ENCODE results near the gene ATF5. TPM values are rescaled to one million over a fixed set of nuclear protein-coding genes. Genes with fewer than 3 reads are reported as not detected.
"Not testable (repeated sequence)": the region's sequence is repeated elsewhere in the genome, so short reads cannot be mapped to it uniquely, and the experiment has no call there.

ATF5 gene
- total RNA-seq, 1 experiment from 2014 or later, result 19.2 TPM

DNA sequence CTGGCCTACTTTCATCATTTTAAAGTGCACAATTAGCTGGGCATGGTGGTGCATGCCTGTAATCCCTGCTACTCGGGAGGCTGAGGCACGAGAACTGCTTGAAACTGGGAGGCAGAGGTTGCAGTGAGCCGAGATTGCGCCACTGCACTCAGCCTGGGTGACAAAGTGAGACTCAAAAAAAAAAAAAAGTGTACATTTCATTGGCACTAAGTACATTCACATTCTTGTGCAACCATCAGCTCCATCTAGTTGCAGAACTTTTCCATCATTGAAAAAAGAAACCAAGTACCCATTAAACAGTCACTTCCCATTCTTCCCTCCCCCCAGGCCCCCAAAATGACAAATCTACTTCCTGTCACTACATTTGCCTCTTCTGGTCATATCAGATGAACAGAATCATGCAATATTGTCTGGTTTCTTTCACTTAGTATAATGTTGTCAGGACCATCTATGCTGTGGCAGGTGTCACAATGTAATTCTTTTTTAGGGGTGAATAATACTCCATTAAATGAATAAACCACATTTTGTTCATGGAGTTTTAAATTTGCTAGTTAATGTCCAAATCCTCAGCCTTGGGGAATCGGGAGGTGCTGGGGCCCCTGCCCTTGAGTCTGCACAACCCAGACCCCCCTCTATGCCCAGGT, 39.4 kb downstream of the ATF5 start:
- no peak for TF ChIP-seq EZH2 (IDR thresholded peaks at IDR 0.05; ENCODE audit: low read depth)
- TF ChIP-seq, protein P1, sequence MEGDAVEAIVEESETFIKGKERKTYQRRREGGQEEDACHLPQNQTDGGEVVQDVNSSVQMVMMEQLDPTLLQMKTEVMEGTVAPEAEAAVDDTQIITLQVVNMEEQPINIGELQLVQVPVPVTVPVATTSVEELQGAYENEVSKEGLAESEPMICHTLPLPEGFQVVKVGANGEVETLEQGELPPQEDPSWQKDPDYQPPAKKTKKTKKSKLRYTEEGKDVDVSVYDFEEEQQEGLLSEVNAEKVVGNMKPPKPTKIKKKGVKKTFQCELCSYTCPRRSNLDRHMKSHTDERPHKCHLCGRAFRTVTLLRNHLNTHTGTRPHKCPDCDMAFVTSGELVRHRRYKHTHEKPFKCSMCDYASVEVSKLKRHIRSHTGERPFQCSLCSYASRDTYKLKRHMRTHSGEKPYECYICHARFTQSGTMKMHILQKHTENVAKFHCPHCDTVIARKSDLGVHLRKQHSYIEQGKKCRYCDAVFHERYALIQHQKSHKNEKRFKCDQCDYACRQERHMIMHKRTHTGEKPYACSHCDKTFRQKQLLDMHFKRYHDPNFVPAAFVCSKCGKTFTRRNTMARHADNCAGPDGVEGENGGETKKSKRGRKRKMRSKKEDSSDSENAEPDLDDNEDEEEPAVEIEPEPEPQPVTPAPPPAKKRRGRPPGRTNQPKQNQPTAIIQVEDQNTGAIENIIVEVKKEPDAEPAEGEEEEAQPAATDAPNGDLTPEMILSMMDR (conservative IDR thresholded peaks at IDR 0.05), result no peak
- H3F3A ChIP-seq (ENCODE audit: insufficient read depth, low read depth), result no peaks in the 10 kb centered on the region
- DNase-seq, result peak in 1 of 2 experiments; percentile 46
- H3K27me3 ChIP-seq (ENCODE audit: insufficient read depth, low read depth), result peaks cover 39% of the 10 kb centered on the region
- POLR2A ChIA-PET (ENCODE audit: unreplicated experiment), result no interaction called here
- no peaks in the 10 kb centered on the region for H4K20me1 ChIP-seq (ENCODE audit: insufficient read depth)
- H3K27ac ChIP-seq, result no peak overlapping the region
- H3K9me3 ChIP-seq (ENCODE audit: insufficient read depth, low read depth), result no peaks in the 10 kb centered on the region
- intact Hi-C loops (cut with micrococcal nuclease; ENCODE audit: unreplicated experiment), result no loop called here
- CTCF ChIA-PET, result no interaction called here
- no TSS peak for BruUV-seq (replicated peaks)
- H3K9me2 ChIP-seq (ENCODE audit: insufficient read depth), result no peaks in the 10 kb centered on the region
- no peaks in the 10 kb centered on the region for H3K79me2 ChIP-seq (ENCODE audit: low read depth)
- H3K4me1 ChIP-seq (replicated peaks; ENCODE audit: insufficient read depth), result no peaks in the 10 kb centered on the region
- no peak overlapping the region for H3K4me2 ChIP-seq
- H3K4me3 ChIP-seq, result no peak overlapping the region
- H3K36me3 ChIP-seq (ENCODE audit: low read depth), result no peaks in the 10 kb centered on the region
- no peak overlapping the region for H2AFZ ChIP-seq

DNA sequence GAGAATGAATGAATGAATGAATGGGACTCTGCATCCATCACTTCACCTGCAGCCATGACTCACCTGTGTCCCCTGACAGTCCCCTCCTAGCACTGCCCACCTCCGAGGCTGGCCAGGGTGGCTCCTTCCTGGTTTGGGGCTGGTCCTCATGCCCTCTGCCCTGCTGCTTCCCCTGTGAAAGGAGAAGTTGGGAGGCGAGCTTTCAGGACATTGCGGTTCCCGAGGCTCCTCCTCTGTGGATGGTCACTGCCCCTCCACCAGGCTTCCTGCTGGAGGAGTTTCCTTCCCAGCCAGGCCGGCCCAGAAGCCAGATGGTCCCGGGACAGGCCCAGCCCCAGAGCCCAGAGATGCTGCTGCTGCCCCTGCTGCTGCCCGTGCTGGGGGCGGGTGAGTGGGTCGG, 40.4 kb downstream of the ATF5 start:
- H3K79me2 ChIP-seq (ENCODE audit: low read depth); H3K4me3 ChIP-seq; H3K4me2 ChIP-seq; H3K4me1 ChIP-seq (replicated peaks; ENCODE audit: insufficient read depth); H3F3A ChIP-seq (ENCODE audit: insufficient read depth, low read depth); DNase-seq; POLR2A ChIA-PET (ENCODE audit: unreplicated experiment); H2AFZ ChIP-seq; H3K9me3 ChIP-seq (ENCODE audit: insufficient read depth, low read depth); BruUV-seq (replicated peaks); CTCF ChIA-PET; H3K36me3 ChIP-seq (ENCODE audit: low read depth); H4K20me1 ChIP-seq (ENCODE audit: insufficient read depth); H3K27ac ChIP-seq; intact Hi-C loops (cut with micrococcal nuclease; ENCODE audit: unreplicated experiment); H3K9me2 ChIP-seq (ENCODE audit: insufficient read depth): not testable (repeated sequence)
- H3K27me3 ChIP-seq (ENCODE audit: insufficient read depth, low read depth), result peaks cover 37% of the 10 kb centered on the region

DNA sequence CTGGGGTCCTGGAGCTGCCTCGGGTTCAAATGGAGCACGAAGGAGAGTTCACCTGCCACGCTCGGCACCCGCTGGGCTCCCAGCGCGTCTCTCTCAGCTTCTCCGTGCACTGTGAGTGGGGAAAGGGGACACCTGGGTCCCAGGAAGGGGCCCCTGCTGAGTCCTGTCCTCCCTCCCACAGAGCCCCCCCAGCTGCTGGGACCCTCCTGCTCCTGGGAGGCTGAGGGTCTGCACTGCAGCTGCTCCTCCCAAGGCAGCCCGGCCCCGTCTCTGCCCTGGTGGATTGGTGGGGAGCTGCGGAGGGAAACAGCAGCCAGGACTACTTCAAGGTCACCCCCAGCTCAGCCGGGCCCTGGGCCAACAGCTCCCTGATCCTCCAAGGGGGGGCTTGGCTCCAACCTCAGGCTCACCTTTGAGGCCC, 43.0 kb downstream of the ATF5 start:
- no peak for DNase-seq
- ChIA-PET POLR2A (ENCODE audit: unreplicated experiment) (no interaction called here), CTCF (no interaction called here)
- H2AFZ ChIP-seq, result no peak overlapping the region
- no peaks in the 10 kb centered on the region for H3K9me2 ChIP-seq (ENCODE audit: insufficient read depth)
- peaks cover 34% of the 10 kb centered on the region for H3K27me3 ChIP-seq (ENCODE audit: insufficient read depth, low read depth)
- H3K36me3 ChIP-seq (ENCODE audit: low read depth), result no peaks in the 10 kb centered on the region
- TF ChIP-seq, protein P1 (conservative IDR thresholded peaks at IDR 0.05), result no peak
- no peak for TF ChIP-seq EZH2 (IDR thresholded peaks at IDR 0.05; ENCODE audit: low read depth)
- H3K4me1 ChIP-seq (replicated peaks; ENCODE audit: insufficient read depth), result no peaks in the 10 kb centered on the region
- no peak overlapping the region for H3K4me2 ChIP-seq
- no peaks in the 10 kb centered on the region for H3K9me3 ChIP-seq (ENCODE audit: insufficient read depth, low read depth)
- no peak overlapping the region for H3K27ac ChIP-seq
- no peaks in the 10 kb centered on the region for H3F3A ChIP-seq (ENCODE audit: insufficient read depth, low read depth)
- H4K20me1 ChIP-seq (ENCODE audit: insufficient read depth), result no peaks in the 10 kb centered on the region; the same call in 1 of the 2 replicates
- H3K4me3 ChIP-seq, result no peak overlapping the region
- BruUV-seq (replicated peaks), result no TSS peak
- no peaks in the 10 kb centered on the region for H3K79me2 ChIP-seq (ENCODE audit: low read depth)
- intact Hi-C loops (cut with micrococcal nuclease; ENCODE audit: unreplicated experiment), result no loop called here

DNA sequence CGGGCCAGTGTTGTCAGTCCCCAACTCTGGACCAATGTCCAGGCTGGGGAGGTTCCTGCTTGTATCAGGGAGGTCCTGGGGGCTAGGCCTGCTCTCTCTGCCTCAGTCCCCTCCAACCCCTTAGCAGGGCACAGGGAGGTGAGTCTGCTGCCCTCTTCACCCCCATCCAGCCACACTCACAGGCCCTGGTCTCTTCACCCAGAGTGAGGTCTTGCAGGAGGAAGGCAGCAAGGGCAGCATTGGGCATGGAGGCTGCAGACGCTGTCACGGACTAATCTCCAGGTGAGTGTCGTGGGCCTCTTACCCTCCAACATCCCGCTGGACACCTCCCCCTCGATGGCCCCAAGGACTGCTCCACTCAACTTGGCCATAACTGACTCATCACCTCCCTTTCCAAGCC, 43.8 kb downstream of the ATF5 start:
- no peak overlapping the region for H3K27ac ChIP-seq
- H3K4me1 ChIP-seq (replicated peaks; ENCODE audit: insufficient read depth), result no peaks in the 10 kb centered on the region
- POLR2A ChIA-PET (ENCODE audit: unreplicated experiment), result no interaction called here
- H3K9me2 ChIP-seq (ENCODE audit: insufficient read depth), result no peaks in the 10 kb centered on the region
- CTCF ChIA-PET, result no interaction called here
- no peaks in the 10 kb centered on the region for H3F3A ChIP-seq (ENCODE audit: insufficient read depth, low read depth)
- no peak overlapping the region for H3K4me3 ChIP-seq
- H3K27me3 ChIP-seq (ENCODE audit: insufficient read depth, low read depth), result peaks cover 34% of the 10 kb centered on the region
- no peak for DNase-seq
- no peaks in the 10 kb centered on the region for H3K79me2 ChIP-seq (ENCODE audit: low read depth)
- H4K20me1 ChIP-seq (ENCODE audit: insufficient read depth), result no peaks in the 10 kb centered on the region; the same call in 1 of the 2 replicates
- no TSS peak for BruUV-seq (replicated peaks)
- TF ChIP-seq, protein P1 (conservative IDR thresholded peaks at IDR 0.05), result no peak
- no peak for TF ChIP-seq EZH2 (IDR thresholded peaks at IDR 0.05; ENCODE audit: low read depth)
- H2AFZ ChIP-seq, result no peak overlapping the region
- H3K9me3 ChIP-seq (ENCODE audit: insufficient read depth, low read depth), result no peaks in the 10 kb centered on the region
- H3K36me3 ChIP-seq (ENCODE audit: low read depth), result no peaks in the 10 kb centered on the region
- H3K4me2 ChIP-seq, result no peak overlapping the region
- intact Hi-C loops (cut with micrococcal nuclease; ENCODE audit: unreplicated experiment), result no loop called here
